ENCODE results near the gene NELL1.

NELL1 gene

GRCh38 chr11:21564833-21565682, 895.7 kb downstream of the NELL1 start:
- no peak for DNase-seq (ENCODE audit: low spot score)

GRCh38 chr11:21566521-21567117, 897.2 kb downstream of the NELL1 start:
- DNase-seq (ENCODE audit: low spot score), result no peak

DNA sequence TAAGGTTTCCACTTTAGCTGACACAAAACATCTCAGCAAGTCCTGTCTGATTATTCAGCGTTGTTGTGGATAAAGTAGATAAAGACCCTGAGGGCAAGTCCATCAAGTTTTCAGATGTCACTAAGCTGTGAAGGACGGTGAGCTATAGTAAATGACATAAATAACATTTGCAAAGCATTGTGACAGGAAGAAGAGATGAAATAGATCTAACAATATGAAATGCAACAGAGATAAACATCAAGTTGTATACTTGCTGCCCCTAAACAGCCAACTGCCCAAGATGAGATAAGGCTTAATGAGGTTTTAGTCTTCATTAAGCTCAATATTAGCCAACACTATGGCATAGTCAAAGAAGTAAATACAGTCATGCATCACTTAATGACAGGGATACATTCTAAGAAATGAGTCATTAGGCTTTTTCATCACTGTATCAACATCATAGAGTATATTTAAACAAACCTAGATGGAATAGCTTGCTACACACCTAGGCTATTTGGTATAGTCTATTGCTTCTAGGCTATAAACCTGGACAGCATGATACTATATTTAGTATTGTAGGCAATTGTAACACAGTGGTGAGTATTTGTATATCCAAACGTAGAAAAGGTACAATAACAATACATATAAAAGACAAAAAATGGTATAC, 898.4 kb downstream of the NELL1 start:
- DNase-seq (ENCODE audit: low spot score), result no peak

DNA sequence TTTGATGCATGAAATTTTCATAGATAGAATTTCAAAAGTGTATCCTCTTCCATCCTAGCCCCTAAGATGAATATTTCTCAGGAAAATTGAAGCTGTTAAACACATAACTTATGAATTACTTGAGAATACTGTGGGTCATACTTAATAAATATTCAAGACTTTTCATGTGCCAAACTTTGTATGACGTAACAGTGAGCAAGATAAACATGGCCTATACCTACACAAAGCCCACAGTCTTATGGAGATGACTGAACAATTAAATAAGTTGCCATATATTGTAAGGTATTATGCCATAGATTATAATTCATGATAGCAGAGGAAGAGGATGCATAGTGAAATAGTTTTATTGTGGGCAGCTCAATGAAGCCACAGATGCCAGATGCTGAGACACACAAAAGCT, 902.8 kb downstream of the NELL1 start:
- DNase-seq (ENCODE audit: low spot score), result no peak

- no peak for DNase-seq (ENCODE audit: low spot score)
These were observed 913.4 kb downstream of the NELL1 start for GRCh38 chr11:21582791-21583190.

GRCh38 chr11:21588754-21589153, 919.4 kb downstream of the NELL1 start:
- DNase-seq (ENCODE audit: low spot score), result no peak

GRCh38 chr11:21602699-21603098, 933.3 kb downstream of the NELL1 start:
- no peak for DNase-seq (ENCODE audit: low spot score)

DNA sequence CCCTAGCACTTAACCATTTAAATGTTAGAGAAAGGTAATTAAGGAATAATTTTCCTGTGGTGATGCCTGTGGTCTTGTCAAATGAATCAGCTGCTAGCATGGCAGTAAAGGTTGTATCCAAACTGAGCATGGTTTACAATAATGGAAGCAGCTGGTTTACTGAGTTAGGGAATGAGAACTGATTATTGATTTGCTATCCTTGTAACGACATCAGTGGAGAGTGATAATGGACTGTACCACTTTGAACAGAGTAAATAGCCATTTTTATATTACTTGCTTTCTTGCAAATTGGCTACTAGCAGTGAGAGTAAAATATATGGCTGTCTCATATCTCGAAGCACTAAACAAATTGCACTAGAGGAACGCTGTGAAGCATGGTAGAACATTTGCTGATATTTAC, 934.5 kb downstream of the NELL1 start:
- DNase-seq (ENCODE audit: low spot score), result no peak

GRCh38 chr11:21604564-21604963, 935.2 kb downstream of the NELL1 start:
- DNase-seq (ENCODE audit: low spot score), result no peak

- no peak for DNase-seq (ENCODE audit: low spot score)
These were observed 942.9 kb downstream of the NELL1 start for GRCh38 chr11:21612326-21612725.

- DNase-seq (ENCODE audit: low spot score), result no peak
These were observed 945.6 kb downstream of the NELL1 start for GRCh38 chr11:21614961-21615360.

GRCh38 chr11:21615955-21616371, 946.6 kb downstream of the NELL1 start:
- no peak for DNase-seq (ENCODE audit: low spot score)

- DNase-seq (ENCODE audit: low spot score), result no peak
These were observed 953.2 kb downstream of the NELL1 start for GRCh38 chr11:21622566-21622965.

GRCh38 chr11:21622995-21623394, 953.6 kb downstream of the NELL1 start:
- no peak for DNase-seq (ENCODE audit: low spot score)
